K562 (cell line): ENCODE measurements around the gene SPRY2. TPM values are rescaled to one million over a fixed set of nuclear protein-coding genes. Genes with fewer than 3 reads are reported as not detected.

Experiments
- ARID4B ChIP-seq: sonication (generic); formaldehyde crosslinking; IDR thresholded peaks from 2 replicates; pipeline ENCODE4 v1.8.0; 2022; ENCODE audit warnings: mild to moderate bottlenecking, missing genetic modification reagents
- CBFA2T3 ChIP-seq: fragments of 450-650 bp; IDR thresholded peaks from 2 replicates; pipeline ENCODE4 v1.6.1; 2017
- CTCF ChIP-seq, 3 experiments: IDR thresholded peaks in 2 of 3; conservative IDR thresholded peaks in 1 of 3; 2 replicates each; pipeline ENCODE4 v1.5.1; 2011 to 2012; ENCODE audit warnings: low read length in 3 of 3, mild to moderate bottlenecking in 3 of 3, control low read depth in 2 of 3, improper control_type of control experiment in 1 of 3, inconsistent platforms in 1 of 3, low read depth in 1 of 3, mixed read lengths in 1 of 3, moderate library complexity in 1 of 3; ENCODE audit not compliant: insufficient read depth in 2 of 3
- CUX1 ChIP-seq: fragments of 200-800 bp; sonication (Bioruptor generic); IDR thresholded peaks from 2 replicates; pipeline ENCODE4 v1.6.1; 2016; ENCODE audit warnings: missing genetic modification characterization, missing compliant biosample characterization
- FOXP1 ChIP-seq: sonication (generic); formaldehyde crosslinking; IDR thresholded peaks from 2 replicates; pipeline ENCODE4 v1.8.0; 2022; ENCODE audit warnings: mild to moderate bottlenecking, missing genetic modification reagents
- GABPB2 ChIP-seq: fragments of 250-450 bp; sonication (Bioruptor Pico); conservative IDR thresholded peaks from 2 replicates; pipeline ENCODE4 v1.5.1; 2021; ENCODE audit warnings: mild to moderate bottlenecking
- IRF2 ChIP-seq: sonication (generic); formaldehyde crosslinking; IDR thresholded peaks from 2 replicates; pipeline ENCODE4 v1.8.1; 2022; ENCODE audit warnings: mild to moderate bottlenecking, missing genetic modification reagents
- MEIS2 ChIP-seq: fragments of 450-650 bp; IDR thresholded peaks from 2 replicates; pipeline ENCODE4 v1.6.1; 2014; ENCODE audit warnings: mild to moderate bottlenecking; ENCODE audit not compliant: partially characterized antibody
- NCOA4 ChIP-seq: fragments of 450-650 bp; IDR thresholded peaks from 2 replicates; pipeline ENCODE4 v1.6.1; 2018; ENCODE audit warnings: mild to moderate bottlenecking; ENCODE audit not compliant: partially characterized antibody
- PCBP1 ChIP-seq: fragments of 200-400 bp; formaldehyde crosslinking; IDR thresholded peaks from 2 replicates; pipeline ENCODE4 v1.6.1; 2018; ENCODE audit warnings: mild to moderate bottlenecking, low read depth, low read length; ENCODE audit not compliant: poor library complexity, severe bottlenecking
- SMARCC2 ChIP-seq: fragments of 450-650 bp; IDR thresholded peaks from 2 replicates; pipeline ENCODE4 v1.6.1; 2017; ENCODE audit warnings: antibody characterized with exemption, moderate library complexity, mild to moderate bottlenecking, low read depth
- SOX6 ChIP-seq: fragments of 450-650 bp; IDR thresholded peaks from 2 replicates; pipeline ENCODE4 v1.6.1; 2014; ENCODE audit warnings: mild to moderate bottlenecking
- SPI1 ChIP-seq: IDR thresholded peaks from 2 replicates; pipeline ENCODE4 v1.6.1; 2011; ENCODE audit warnings: low read depth, low read length, control low read depth, borderline replicate concordance
- TAF7 ChIP-seq: fragments of 450-650 bp; IDR thresholded peaks from 2 replicates; pipeline ENCODE4 v1.6.1; 2016; ENCODE audit warnings: missing genetic modification characterization, missing compliant biosample characterization
- TCF3 ChIP-seq: sonication (generic); formaldehyde crosslinking; IDR thresholded peaks from 2 replicates; pipeline ENCODE4 v1.4.0; 2020; ENCODE audit warnings: mild to moderate bottlenecking, missing genetic modification reagents
- ZEB2 ChIP-seq: fragments of 450-650 bp; IDR thresholded peaks from 2 replicates; pipeline ENCODE4 v1.6.1; 2016
- ZNF408 ChIP-seq: fragments of 250-450 bp; sonication (Bioruptor Pico); IDR thresholded peaks from 2 replicates; pipeline ENCODE4 v1.4.0; 2020; ENCODE audit warnings: low read depth, mild to moderate bottlenecking, moderate library complexity
- polyA plus RNA-seq, 8 experiments: library from polyadenylated mRNA; depleted of rRNA in 4 of 8; stranded (reverse) in 5 of 8; unstranded in 3 of 8; fragments of >200 nt; fragmentation: Nextera tagmentation in 2 of 8; fragmentation: Illumina TruSeq in 1 of 8; extraction: Ambion mirVana in 2 of 8; extraction: Trizol in 1 of 8; gene quantifications; 2 replicates each; pipeline versions ENCODE4 v1.2.1 to v1.2.3, GENCODE V29; 2011 to 2014; ENCODE audit warnings: inconsistent platforms in 1 of 8, missing spikeins in 1 of 8
- total RNA-seq, 7 experiments: library from RNA; depleted of rRNA in 6 of 7; stranded (reverse); fragments of >200 nt in 6 of 7; fragmentation: Illumina TruSeq in 2 of 7; extraction: Trizol in 2 of 7; gene quantifications; 2 replicates each; pipeline versions ENCODE4 v1.2.1 to v1.2.3, GENCODE V29; 2011 to 2021; ENCODE audit warnings: low replicate concordance in 1 of 7

Gene SPRY2
- total and polyA plus RNA-seq, 9 of the 15 experiments (the other 6 are each of a cell fraction or from before 2014, with no cell fraction given): 1.8 to 7.8 (median 3.4) TPM

GRCh38 chr13:80361883-80362327 lies 21.0 kb upstream of the SPRY2 start (continued):
- no peak for TF ChIP-seq FOXP1 (CRISPR knock-in tag)
- 0 out of 2 replicates have a peak, but pooled peaks have one; percentile 45 for TF ChIP-seq SOX6
- TF ChIP-seq CBFA2T3: peak; percentile 75
- peak in 1 of 3 experiments; percentile 7; a peak in 1 of 6 replicates for TF ChIP-seq CTCF (IDR thresholded peaks at IDR 0.05 in 2 of 3, conservative IDR thresholded peaks at IDR 0.05 in 1 of 3; ENCODE audit: insufficient read depth in 2 of 3, low read depth in 1 of 3, low read length in 3 of 3)
- TF ChIP-seq CUX1 (CRISPR knock-in tag): no peak
- TF ChIP-seq NCOA4: no peak
- TF ChIP-seq SMARCC2: no peak
- TF ChIP-seq SPI1: no peak
- no peak for TF ChIP-seq PCBP1
- no peak; the same call in 1 of the 2 replicates for TF ChIP-seq TCF3 (CRISPR knock-in tag)
- no peak for TF ChIP-seq IRF2 (CRISPR knock-in tag)
- no peak for TF ChIP-seq ARID4B (CRISPR knock-in tag)
- no peak for TF ChIP-seq ZEB2
- no peak for TF ChIP-seq ZNF408 (CRISPR knock-in tag)
- peak; percentile 88 for TF ChIP-seq MEIS2
- TF ChIP-seq GABPB2: no peak
- no peak for TF ChIP-seq TAF7 (tag)
